GM18507 (cell line): ENCODE data around the gene FOXP2.
"Not testable (repeated sequence)": the region's sequence is repeated elsewhere in the genome, so short reads cannot be mapped to it uniquely, and the experiment has no call there.

Experiments
- DNase-seq: peaks from one replicate; pipeline ENCODE4 v3.0.0; 2011; ENCODE audit warnings: low read depth; ENCODE audit not compliant: insufficient read length; ENCODE audit errors: extremely low spot score
- FAIRE-seq: peaks from 2 replicates; lab custom pipeline; 2011; peaks lifted over from hg19 to GRCh38; lab: Jason Lieb, UNC

FOXP2 gene

GRCh38 chr7:114414156-114415063, at the start of gene FOXP2:
Gene FOXP2, plus strand, starts transcription at chr7:114414815. Its CDS starts 11,697 bp downstream, at chr7:114426512.
- FAIRE-seq (no peak), DNase-seq (no peak)

- DNase-seq (no peak), FAIRE-seq (no peak)
Observed at GRCh38 chr7:114365791-114366190, 48.8 kb upstream of the FOXP2 start.

GRCh38 chr7:114368492-114368891, 46.1 kb upstream of the FOXP2 start:
- DNase-seq, result no peak

GRCh38 chr7:114369294-114369693, 45.3 kb upstream of the FOXP2 start:
- FAIRE-seq, result no peak
- DNase-seq, result no peak

More at GRCh38 chr7:114368492-114368891, 46.1 kb upstream of the FOXP2 start:
- FAIRE-seq, result no peak

GRCh38 chr7:114372619-114373018, 42.0 kb upstream of the FOXP2 start:
- no peak for DNase-seq
- FAIRE-seq, result no peak

- no peak for DNase-seq
- no peak for FAIRE-seq
Observed at GRCh38 chr7:114375907-114376306, 38.7 kb upstream of the FOXP2 start.

GRCh38 chr7:114383946-114384345, 30.7 kb upstream of the FOXP2 start:
- not testable (repeated sequence) for DNase-seq, FAIRE-seq

GRCh38 chr7:114384346-114384745, 30.3 kb upstream of the FOXP2 start:
- DNase-seq, FAIRE-seq: not testable (repeated sequence)

GRCh38 chr7:114388021-114388420, 26.6 kb upstream of the FOXP2 start:
- FAIRE-seq (no peak), DNase-seq (no peak)

- FAIRE-seq, result no peak
- DNase-seq, result no peak
Observed at GRCh38 chr7:114392686-114393085, 21.9 kb upstream of the FOXP2 start.

- FAIRE-seq (no peak), DNase-seq (no peak)
Observed at GRCh38 chr7:114402876-114403635, 11.6 kb upstream of the FOXP2 start.

GRCh38 chr7:114405427-114405826, 9.2 kb upstream of the FOXP2 start:
- DNase-seq (no peak), FAIRE-seq (no peak)

GRCh38 chr7:114409750-114410149, 4.9 kb upstream of the FOXP2 start:
- DNase-seq, result no peak

GRCh38 chr7:114412548-114412947, 2.1 kb upstream of the FOXP2 start:
- no peak for FAIRE-seq
- no peak for DNase-seq

More at GRCh38 chr7:114409750-114410149, 4.9 kb upstream of the FOXP2 start:
- FAIRE-seq, result no peak

GRCh38 chr7:114413761-114414155, 857 bp upstream of the FOXP2 start:
- DNase-seq (no peak), FAIRE-seq (no peak)

GRCh38 chr7:114415064-114415989, 712 bp downstream of the FOXP2 start:
- FAIRE-seq (no peak), DNase-seq (no peak)

- FAIRE-seq, result no peak
- DNase-seq, result no peak
Observed at GRCh38 chr7:114416129-114416990, 1.7 kb downstream of the FOXP2 start.

- DNase-seq (no peak), FAIRE-seq (no peak)
Observed at GRCh38 chr7:114417290-114417689, 2.7 kb downstream of the FOXP2 start.

- DNase-seq (no peak), FAIRE-seq (no peak)
Observed at GRCh38 chr7:114418117-114418516, 3.5 kb downstream of the FOXP2 start.
